B cell (primary cell): ENCODE data around the gene PGLYRP3. TPM values are rescaled to one million over a fixed set of nuclear protein-coding genes. Genes with fewer than 3 reads are reported as not detected.

Experiments
- ATAC-seq: fragments of 200-7000 bp; cut with Tn5 transposase; one replicate; pipeline ENCODE4 v1.10.0; 2021; ENCODE audit warnings: low read depth, mild to moderate bottlenecking, moderate number of reproducible peaks, moderate library complexity
- CTCF ChIA-PET: fragments of 350-600 bp; sonication (Branson Sonifier 250); formaldehyde crosslinking; loops from one replicate; lab custom pipeline; 2021; ENCODE audit warnings: antibody characterized with exemption, inconsistent platforms; lab: Charles Lee
- POLR2A ChIA-PET: fragments of 350-600 bp; sonication (Branson Sonifier 250); formaldehyde crosslinking; loops from one replicate; lab custom pipeline; 2021; ENCODE audit warnings: antibody characterized with exemption; lab: Charles Lee
- DNase-seq: peaks from one replicate; pipeline ENCODE4 v3.0.0; 2013
- H2AFZ ChIP-seq: 2 replicates; pipeline ENCODE4 v1.6.1; 2012; ENCODE audit warnings: mild to moderate bottlenecking, low read depth, low read length; ENCODE audit not compliant: insufficient read depth, poor library complexity, severe bottlenecking
- H3K27ac ChIP-seq, 2 donors: 1 replicate in 1 of 2; 2 replicates in 1 of 2; pipeline ENCODE4 v1.5.1; 2012 to 2013; ENCODE audit warnings: low read length in 2 of 2, mild to moderate bottlenecking in 2 of 2, moderate library complexity in 1 of 2
- H3K27me3 ChIP-seq, 4 experiments: fragments of 200-600 bp in 1 of 4; sonication (generic) in 1 of 4; replicated peaks in 1 of 4; 1 replicate in 2 of 4; 2 replicates in 2 of 4; pipeline versions ENCODE4 v1.6.1 to v1.7.0; 2013 to 2016; ENCODE audit warnings: low read length in 3 of 4, mild to moderate bottlenecking in 2 of 4, mixed read lengths in 1 of 4, moderate library complexity in 1 of 4; ENCODE audit not compliant: insufficient read depth in 4 of 4, control insufficient read depth in 3 of 4; ENCODE audit errors: control extremely low read depth in 1 of 4
- H3K36me3 ChIP-seq, 2 experiments: replicated peaks in 1 of 2; 1 replicate in 1 of 2; 2 replicates in 1 of 2; pipeline versions ENCODE4 v1.6.1 to v1.7.1; 2013; ENCODE audit warnings: low read length in 1 of 2; ENCODE audit not compliant: insufficient read depth in 2 of 2, control insufficient read depth in 1 of 2; ENCODE audit errors: control extremely low read depth in 1 of 2, extremely low read depth in 1 of 2
- H3K4me1 ChIP-seq, 2 donors: fragments of 200-600 bp in 1 of 2; sonication (generic) in 1 of 2; 1 replicate in 1 of 2; 2 replicates in 1 of 2; pipeline versions ENCODE4 v1.5.1 to v1.6.1; 2013 to 2017; ENCODE audit warnings: low read length in 2 of 2; ENCODE audit not compliant: control insufficient read depth in 2 of 2, insufficient read depth in 2 of 2
- H3K4me2 ChIP-seq: replicated peaks from 2 replicates; pipeline ENCODE3; 2012; ENCODE audit warnings: mild to moderate bottlenecking, low read depth, low read length; ENCODE audit not compliant: poor library complexity, severe bottlenecking
- H3K4me3 ChIP-seq, 5 experiments: fragments of 200-600 bp in 1 of 5; sonication (generic) in 1 of 5; 1 replicate in 3 of 5; 2 replicates in 2 of 5; pipeline versions ENCODE4 v1.5.1 to v1.7.0; 2011 to 2016; ENCODE audit warnings: low read length in 4 of 5, mild to moderate bottlenecking in 4 of 5, low read depth in 2 of 5, control low read depth in 1 of 5, moderate library complexity in 1 of 5; ENCODE audit not compliant: insufficient read depth in 1 of 5; ENCODE audit errors: control extremely low read depth in 1 of 5, extremely low read depth in 1 of 5
- H3K79me2 ChIP-seq: fragments of 200-600 bp; sonication (generic); one replicate; pipeline ENCODE4 v1.6.0; 2016; ENCODE audit warnings: low read length; ENCODE audit not compliant: control insufficient read depth, insufficient read depth
- H3K9ac ChIP-seq: fragments of 200-600 bp; sonication (generic); 2 replicates; pipeline ENCODE4 v1.6.1; 2017; ENCODE audit warnings: mild to moderate bottlenecking, low read length, moderate library complexity
- H3K9me3 ChIP-seq, 3 donors: one replicate each; pipeline versions ENCODE4 v1.6.1 to v1.7.1; 2013; ENCODE audit warnings: low read length in 2 of 3; ENCODE audit not compliant: control insufficient read depth in 2 of 3, insufficient read depth in 1 of 3; ENCODE audit errors: control extremely low read depth in 1 of 3
- H4K20me1 ChIP-seq: 2 replicates; pipeline ENCODE4 v1.6.0; 2012; ENCODE audit warnings: mild to moderate bottlenecking, low read length; ENCODE audit not compliant: insufficient read depth, control insufficient read depth, poor library complexity, severe bottlenecking
- H3K27ac Mint-ChIP-seq: one replicate; pipeline ENCODE4 v1.8.0; 2021; ENCODE audit warnings: mixed read lengths
- H3K27me3 Mint-ChIP-seq: one replicate; pipeline ENCODE4 v1.8.0; 2021; ENCODE audit warnings: mixed read lengths
- H3K4me1 Mint-ChIP-seq: one replicate; pipeline ENCODE4 v1.8.0; 2021; ENCODE audit warnings: mixed read lengths
- H3K4me3 Mint-ChIP-seq: one replicate; pipeline ENCODE4 v1.8.0; 2021; ENCODE audit warnings: mixed read lengths
- H3K9me3 Mint-ChIP-seq: one replicate; pipeline ENCODE4 v1.8.0; 2022; ENCODE audit warnings: mixed read lengths; ENCODE audit not compliant: insufficient read depth
- EZH2 ChIP-seq: IDR thresholded peaks from 2 replicates; pipeline ENCODE4 v1.6.1; 2012; ENCODE audit warnings: borderline replicate concordance, low read depth, mild to moderate bottlenecking, moderate library complexity, low read length; ENCODE audit not compliant: insufficient read depth, poor library complexity, severe bottlenecking
- WGBS: methylation state at CpG from one replicate; pipeline ENCODE4 v1.1.5; 2013; ENCODE audit warnings: missing lambda C conversion rate; ENCODE audit not compliant: insufficient coverage; 5-methylcytosine and 5-hydroxymethylcytosine counted together
- intact Hi-C: fragments of 100-400 bp; cut with micrococcal nuclease; formaldehyde crosslinking; loops from one replicate; pipeline ENCODE4 v1.10.0; 2022
- polyA plus RNA-seq: library from polyadenylated mRNA; depleted of rRNA; stranded (reverse); fragments of >200 nt; gene quantifications from 2 replicates; pipeline ENCODE4 v1.2.3, GENCODE V29; 2012
- total RNA-seq, 2 donors: library from RNA; stranded (reverse); fragments of 120-200 nt in 1 of 2; gene quantifications; 1 replicate in 1 of 2; 2 replicates in 1 of 2; pipeline versions ENCODE4 v1.2.3 to v1.2.4, GENCODE V29; 2013 to 2022
- TF ChIP-seq, protein P1 (sequence below): fragments of 200-600 bp; IDR thresholded peaks from one replicate; pipeline ENCODE4 v1.8.0; 2022; ENCODE audit warnings: antibody characterized with exemption, mild to moderate bottlenecking

The PGLYRP3 gene
- total and polyA plus RNA-seq, 2 donors (not counting 1 experiment from before 2014, with no cell fraction given), result not detected

DNA sequence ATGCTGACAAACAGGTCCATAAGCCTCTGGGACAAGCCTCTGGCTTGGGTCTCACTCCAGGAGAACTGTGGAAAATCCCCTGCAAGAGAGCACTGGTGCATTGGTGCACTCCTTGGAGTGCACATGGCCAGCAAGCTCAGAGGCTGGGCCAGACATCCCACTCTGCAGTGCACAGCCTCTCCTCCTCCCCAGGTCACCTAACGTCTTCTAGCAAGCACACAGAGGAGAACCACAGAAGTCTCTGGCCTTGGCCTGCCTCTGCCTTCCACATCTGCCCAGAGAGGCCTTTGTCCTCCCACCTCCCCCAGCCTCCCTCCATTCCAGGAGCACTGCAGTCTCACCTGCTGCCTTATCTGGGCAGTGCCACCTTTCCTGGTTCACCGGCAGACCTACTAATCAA lies 4.2 kb downstream of the PGLYRP3 start:
- 100% methylated on average over 2 of the region's 2 CpGs for WGBS
- Histone ChIP-seq H3K9ac (no peak overlapping the region), H4K20me1 (no peaks in the 10 kb centered on the region), H3K27ac (no peak overlapping the region), H3K4me1 (no peaks in the 10 kb centered on the region), H3K4me2 (no peak overlapping the region), H2AFZ (no peak overlapping the region), H3K4me3 (no peak overlapping the region), H3K27me3 (peaks cover 0 to 3% (median 0%) of the 10 kb centered on the region in 4 experiments), H3K79me2 (no peaks in the 10 kb centered on the region), H3K9me3 (no peaks in the 10 kb centered on the region), H3K36me3 (no peaks in the 10 kb centered on the region)
- intact Hi-C loops, result no loop called here
- Mint-ChIP-seq H3K27ac (no peak overlapping the region), H3K9me3 (no peaks in the 10 kb centered on the region), H3K4me1 (no peaks in the 10 kb centered on the region), H3K27me3 (peaks cover 42% of the 10 kb centered on the region), H3K4me3 (no peak overlapping the region)
- ATAC-seq, result no peak
- DNase-seq, result no peak
- TF ChIP-seq, protein P1, sequence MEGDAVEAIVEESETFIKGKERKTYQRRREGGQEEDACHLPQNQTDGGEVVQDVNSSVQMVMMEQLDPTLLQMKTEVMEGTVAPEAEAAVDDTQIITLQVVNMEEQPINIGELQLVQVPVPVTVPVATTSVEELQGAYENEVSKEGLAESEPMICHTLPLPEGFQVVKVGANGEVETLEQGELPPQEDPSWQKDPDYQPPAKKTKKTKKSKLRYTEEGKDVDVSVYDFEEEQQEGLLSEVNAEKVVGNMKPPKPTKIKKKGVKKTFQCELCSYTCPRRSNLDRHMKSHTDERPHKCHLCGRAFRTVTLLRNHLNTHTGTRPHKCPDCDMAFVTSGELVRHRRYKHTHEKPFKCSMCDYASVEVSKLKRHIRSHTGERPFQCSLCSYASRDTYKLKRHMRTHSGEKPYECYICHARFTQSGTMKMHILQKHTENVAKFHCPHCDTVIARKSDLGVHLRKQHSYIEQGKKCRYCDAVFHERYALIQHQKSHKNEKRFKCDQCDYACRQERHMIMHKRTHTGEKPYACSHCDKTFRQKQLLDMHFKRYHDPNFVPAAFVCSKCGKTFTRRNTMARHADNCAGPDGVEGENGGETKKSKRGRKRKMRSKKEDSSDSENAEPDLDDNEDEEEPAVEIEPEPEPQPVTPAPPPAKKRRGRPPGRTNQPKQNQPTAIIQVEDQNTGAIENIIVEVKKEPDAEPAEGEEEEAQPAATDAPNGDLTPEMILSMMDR, result no peak
- TF ChIP-seq EZH2, result no peak
- ChIA-PET CTCF (no interaction called here), POLR2A (no interaction called here)

GRCh38 chr1:153307221-153307600 lies 5.5 kb downstream of the PGLYRP3 start:
- Mint-ChIP-seq H3K27me3 (peaks cover 34% of the 10 kb centered on the region), H3K9me3 (no peaks in the 10 kb centered on the region), H3K27ac (no peak overlapping the region), H3K4me3 (no peak overlapping the region), H3K4me1 (no peaks in the 10 kb centered on the region)
- Histone ChIP-seq H3K4me1 (no peaks in the 10 kb centered on the region), H4K20me1 (no peaks in the 10 kb centered on the region), H3K36me3 (no peaks in the 10 kb centered on the region), H3K9ac (no peak overlapping the region), H3K9me3 (no peaks in the 10 kb centered on the region), H3K27ac (no peak overlapping the region), H3K79me2 (no peaks in the 10 kb centered on the region), H3K4me3 (no peak overlapping the region), H2AFZ (no peak overlapping the region), H3K27me3 (no peaks in the 10 kb centered on the region), H3K4me2 (no peak overlapping the region)
- no peak for TF ChIP-seq EZH2
- TF ChIP-seq, protein P1, result no peak
- CTCF ChIA-PET, result interaction anchor here (0.7 kb wide), 1 partner anchor 9 kb away, joined by 3 read pairs; no protein-coding TSS in a partner anchor
- 90% methylated on average over 10 of the region's 10 CpGs for WGBS
- intact Hi-C loops, result no loop called here
- DNase-seq (no peak), ATAC-seq (no peak)
- POLR2A ChIA-PET, result no interaction called here
